Chondrocyte (in vitro differentiated cells): Measurements from ENCODE around the gene GAL3ST2. TPM values are rescaled to one million over a fixed set of nuclear protein-coding genes. Genes with fewer than 3 reads are reported as not detected.

Experiments
- DNase-seq: peaks from one replicate; pipeline ENCODE4 v3.0.0; 2021; ENCODE audit warnings: mixed read lengths, low spot score
- H3K27ac Mint-ChIP-seq: one replicate; pipeline ENCODE4 v1.8.0; 2021; ENCODE audit warnings: mild to moderate bottlenecking, moderate library complexity, mixed read lengths; ENCODE audit not compliant: unreplicated experiment
- H3K27me3 Mint-ChIP-seq: 2 replicates; pipeline ENCODE4 v1.8.0; 2021; ENCODE audit warnings: low read depth, mixed read lengths
- H3K36me3 Mint-ChIP-seq: 2 replicates; pipeline ENCODE4 v1.8.0; 2021; ENCODE audit warnings: low read depth, mixed read lengths
- H3K4me1 Mint-ChIP-seq: 2 replicates; pipeline ENCODE4 v1.8.0; 2021; ENCODE audit warnings: low read depth, mild to moderate bottlenecking, mixed read lengths
- H3K4me3 Mint-ChIP-seq: one replicate; pipeline ENCODE4 v1.8.0; 2021; ENCODE audit warnings: mild to moderate bottlenecking, moderate library complexity, mixed read lengths; ENCODE audit not compliant: unreplicated experiment
- H3K9me3 Mint-ChIP-seq: 2 replicates; pipeline ENCODE4 v1.8.0; 2021; ENCODE audit warnings: low read depth, mixed read lengths
- CTCF ChIP-seq: fragments of 200-600 bp; sonication (generic); IDR thresholded peaks from 2 replicates; pipeline ENCODE4 v1.5.0; 2021; ENCODE audit warnings: antibody characterized with exemption, mild to moderate bottlenecking, moderate library complexity
- total RNA-seq: library from RNA; stranded (reverse); gene quantifications from 3 replicates; pipeline ENCODE4 v1.2.1, GENCODE V29; 2021

Gene GAL3ST2
- total RNA-seq, 1 donor from 2014 or later = 0.52 TPM

DNA sequence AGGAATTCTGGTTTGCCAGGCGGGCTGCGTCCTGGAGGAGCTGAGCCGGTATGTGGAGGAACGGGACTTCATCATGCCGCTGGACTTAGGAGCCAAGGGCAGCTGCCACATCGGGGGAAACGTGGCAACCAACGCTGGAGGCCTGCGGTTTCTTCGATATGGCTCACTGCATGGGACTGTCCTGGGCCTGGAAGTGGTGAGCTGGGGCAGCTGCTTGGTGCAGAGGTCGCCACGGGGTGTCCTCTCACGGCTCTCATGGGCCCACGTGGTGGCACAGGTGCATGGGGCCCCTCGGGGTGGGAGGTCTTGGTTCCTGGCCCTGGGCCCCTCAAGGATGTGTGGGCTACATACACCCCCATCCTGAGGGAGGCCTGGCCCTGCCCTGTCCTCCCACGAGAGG, 33.0 kb upstream of the GAL3ST2 start:
- Mint-ChIP-seq H3K27ac (no peak overlapping the region), H3K36me3 (peaks cover 23% of the 10 kb centered on the region), H3K4me1 (no peaks in the 10 kb centered on the region), H3K27me3 (no peaks in the 10 kb centered on the region), H3K4me3 (no peak overlapping the region), H3K9me3 (peaks cover 7% of the 10 kb centered on the region)
- TF ChIP-seq CTCF = no peak
- DNase-seq = no peak

GRCh38 chr2:241744028-241744754, 32.4 kb upstream of the GAL3ST2 start:
- H3K4me3 Mint-ChIP-seq = no peak overlapping the region
- no peaks in the 10 kb centered on the region for H3K27me3 Mint-ChIP-seq
- peaks cover 28% of the 10 kb centered on the region for H3K36me3 Mint-ChIP-seq
- no peak for TF ChIP-seq CTCF
- H3K27ac Mint-ChIP-seq = no peak overlapping the region
- peaks cover 7% of the 10 kb centered on the region for H3K9me3 Mint-ChIP-seq
- DNase-seq = no peak
- no peaks in the 10 kb centered on the region for H3K4me1 Mint-ChIP-seq

DNA sequence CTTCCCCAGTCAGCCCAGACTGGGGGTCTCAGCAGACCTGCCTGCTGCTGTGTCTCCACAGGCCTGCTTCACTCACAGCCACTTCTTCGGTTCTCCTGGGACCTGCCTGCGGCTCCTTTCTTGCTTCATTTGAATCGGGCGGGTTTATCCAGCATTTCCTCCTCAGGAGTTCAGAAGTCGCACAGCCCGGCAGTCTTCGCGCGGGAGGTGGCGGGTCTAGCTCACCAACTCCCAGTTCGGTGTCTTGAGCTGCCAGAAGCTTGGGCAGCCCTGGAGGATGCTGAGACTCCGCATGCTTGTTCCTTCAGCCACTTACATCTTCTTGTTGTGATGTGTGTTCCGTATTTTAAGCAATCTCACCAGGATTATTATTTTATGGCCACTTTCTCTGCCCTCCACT, 31.3 kb upstream of the GAL3ST2 start:
- no peak for DNase-seq
- no peak for TF ChIP-seq CTCF
- Mint-ChIP-seq H3K36me3 (peaks cover 32% of the 10 kb centered on the region), H3K4me1 (no peaks in the 10 kb centered on the region), H3K4me3 (no peak overlapping the region), H3K9me3 (peaks cover 7% of the 10 kb centered on the region), H3K27ac (no peak overlapping the region), H3K27me3 (no peaks in the 10 kb centered on the region)

DNA sequence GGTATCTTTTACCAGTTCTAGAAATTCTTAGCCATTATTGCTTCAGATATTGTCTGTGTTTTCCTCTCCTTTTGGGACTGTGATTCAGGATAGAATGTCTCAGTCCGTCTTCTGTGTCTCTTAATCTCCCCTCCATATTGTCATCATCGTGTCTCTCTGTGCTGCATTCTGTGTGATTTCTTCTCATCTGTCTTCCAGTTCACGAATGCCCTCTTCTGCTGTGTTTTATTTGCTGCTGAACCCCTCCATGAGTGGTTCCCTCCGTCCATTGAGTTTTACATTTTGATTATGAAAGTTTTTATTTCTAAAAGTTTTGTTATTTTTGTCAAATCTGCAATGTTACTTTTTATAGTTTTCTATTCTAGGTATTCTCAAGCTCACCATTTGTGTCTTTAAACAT, 30.5 kb upstream of the GAL3ST2 start:
- TF ChIP-seq CTCF = no peak

DNA sequence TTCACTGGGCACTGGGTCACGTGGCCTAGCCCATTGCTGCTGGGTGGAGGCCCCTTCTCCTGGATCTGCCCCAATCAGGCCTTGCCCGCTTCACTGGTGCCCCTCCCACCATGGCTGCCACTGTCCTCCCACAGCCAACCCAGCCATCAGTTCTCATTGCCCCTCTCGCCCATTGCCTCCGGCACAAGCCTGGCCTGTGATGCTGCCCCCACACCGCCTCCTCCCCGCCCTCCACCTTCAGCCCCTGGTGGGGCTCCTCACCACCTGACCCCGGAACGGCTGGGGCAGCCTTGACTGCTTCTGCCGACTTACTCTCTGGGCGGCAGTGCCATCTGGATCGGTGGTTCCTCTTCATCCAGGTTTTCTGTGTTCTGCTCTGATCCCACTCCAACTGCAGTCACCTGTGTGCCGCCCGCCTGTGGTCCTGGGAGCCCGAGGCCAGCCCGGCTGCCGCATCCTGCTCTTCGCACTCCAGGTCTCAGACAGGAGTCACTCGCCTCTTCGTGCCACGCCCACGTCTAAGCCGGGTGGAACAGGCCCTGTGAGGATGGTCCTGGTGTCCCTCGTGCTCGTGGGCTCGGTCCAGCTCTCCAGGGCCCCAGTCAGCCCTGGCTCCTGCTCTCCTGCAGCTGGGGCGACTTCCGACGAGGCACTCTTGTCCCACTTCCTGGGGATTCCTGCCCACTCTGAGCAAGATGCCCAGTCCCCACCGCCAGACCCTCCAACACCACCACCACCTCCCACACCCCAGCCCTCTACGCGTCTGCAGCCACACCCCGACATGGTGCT, 28.0 kb upstream of the GAL3ST2 start:
- Mint-ChIP-seq H3K36me3 (peaks cover 30% of the 10 kb centered on the region), H3K27ac (no peak overlapping the region), H3K27me3 (no peaks in the 10 kb centered on the region), H3K4me1 (no peaks in the 10 kb centered on the region), H3K4me3 (no peak overlapping the region), H3K9me3 (peaks cover 7% of the 10 kb centered on the region)
- TF ChIP-seq CTCF = no peak
- no peak for DNase-seq

More for the DNA sequence above, 30.5 kb upstream of the GAL3ST2 start:
- H3K4me3 Mint-ChIP-seq = no peak overlapping the region
- H3K27me3 Mint-ChIP-seq = no peaks in the 10 kb centered on the region
- H3K4me1 Mint-ChIP-seq = no peaks in the 10 kb centered on the region
- no peak for DNase-seq
- H3K27ac Mint-ChIP-seq = no peak overlapping the region
- peaks cover 7% of the 10 kb centered on the region for H3K9me3 Mint-ChIP-seq
- H3K36me3 Mint-ChIP-seq = peaks cover 32% of the 10 kb centered on the region
